Erythroblast (primary cell): Measurements from ENCODE around the gene PDE2A.

Experiments used
- GATA1 ChIP-seq: IDR thresholded peaks from 2 replicates; pipeline ENCODE4 v1.6.1; 2011; ENCODE audit warnings: low read depth, mild to moderate bottlenecking, control low read depth, low read length, moderate library complexity
- POLR2A ChIP-seq: IDR thresholded peaks from 2 replicates; pipeline ENCODE4 v1.6.1; 2011; ENCODE audit warnings: mild to moderate bottlenecking, low read length

DNA sequence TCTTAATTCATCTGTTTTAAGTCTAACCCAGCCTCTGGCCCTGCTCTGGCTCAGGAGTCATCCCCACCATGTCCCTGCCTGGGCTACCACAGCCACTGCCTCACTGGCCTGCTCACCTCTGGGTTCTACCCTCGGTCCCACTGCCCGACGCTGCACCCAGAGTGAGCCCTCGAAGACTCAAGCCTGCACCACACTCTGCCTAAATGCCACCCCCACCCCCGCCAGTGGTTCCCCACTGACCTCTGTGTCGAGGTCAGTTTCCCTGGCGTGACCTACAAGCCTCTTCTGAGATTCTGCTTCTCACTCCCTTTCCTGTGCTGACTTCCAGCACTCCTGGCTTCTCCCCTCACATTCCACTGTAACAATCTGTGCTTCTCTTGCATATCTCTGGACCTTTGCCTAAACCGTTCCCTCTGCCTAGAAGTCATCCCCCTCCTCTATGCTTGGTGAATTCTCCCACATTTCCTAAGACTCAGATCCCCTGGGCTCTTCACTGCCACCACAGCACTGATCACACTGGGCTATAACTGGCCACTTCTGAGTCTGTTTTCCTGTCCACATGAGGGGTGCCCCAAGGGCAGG is 12.5 kb upstream of the PDE2A start:
- TF ChIP-seq POLR2A: no peak
- TF ChIP-seq GATA1: no peak
